MCF 10A (cell line): ENCODE data around the gene PHF10. TPM values are rescaled to one million over a fixed set of nuclear protein-coding genes. Genes with fewer than 3 reads are reported as not detected.
A peak's percentile ranks its signal among the peaks of the same experiment; 100 is the strongest.

ENCODE experiments used
- BruUV-seq: library from RNA; stranded (reverse); fragments of 400-500 nt; replicated peaks from 2 replicates; lab custom pipeline; 2021; lab: Mats Ljungman, UMichigan
- CTCF ChIA-PET: fragments of 300-600 bp; sonication (Branson Sonifier 250); formaldehyde crosslinking; extraction: SDS; loops from one replicate; lab custom pipeline; 2021; ENCODE audit warnings: antibody characterized with exemption, inconsistent platforms; lab: Yijun Ruan, JAX
- POLR2A ChIA-PET: fragments of 300-600, 350-650 bp; sonication (Branson Sonifier 250); formaldehyde crosslinking; extraction: SDS; loops from one replicate; lab custom pipeline; 2020; ENCODE audit warnings: antibody characterized with exemption, inconsistent platforms; lab: Yijun Ruan, JAX
- DNase-seq: peaks from one replicate; pipeline ENCODE4 v3.0.0-alpha.2; 2018; ENCODE audit not compliant: unreplicated experiment
- H3K27ac Mint-ChIP-seq: one replicate; pipeline ENCODE4 v1.8.0; 2022; ENCODE audit warnings: mild to moderate bottlenecking, low read depth, mixed read lengths; ENCODE audit not compliant: unreplicated experiment
- H3K27me3 Mint-ChIP-seq: one replicate; pipeline ENCODE4 v1.8.0; 2022; ENCODE audit warnings: mixed read lengths; ENCODE audit not compliant: insufficient read depth, unreplicated experiment
- H3K36me3 Mint-ChIP-seq: one replicate; pipeline ENCODE4 v1.8.0; 2022; ENCODE audit warnings: mild to moderate bottlenecking, moderate library complexity, mixed read lengths; ENCODE audit not compliant: insufficient read depth, unreplicated experiment
- H3K4me1 Mint-ChIP-seq: one replicate; pipeline ENCODE4 v1.8.0; 2022; ENCODE audit warnings: mixed read lengths; ENCODE audit not compliant: insufficient read depth, unreplicated experiment
- H3K4me3 Mint-ChIP-seq: one replicate; pipeline ENCODE4 v1.8.0; 2022; ENCODE audit warnings: mild to moderate bottlenecking, moderate library complexity, mixed read lengths; ENCODE audit not compliant: unreplicated experiment
- H3K9me3 Mint-ChIP-seq: one replicate; pipeline ENCODE4 v1.8.0; 2022; ENCODE audit warnings: mixed read lengths; ENCODE audit not compliant: unreplicated experiment
- CTCF ChIP-seq: fragments of 200-600 bp; IDR thresholded peaks from one replicate; pipeline ENCODE4 v1.8.0; 2022; ENCODE audit warnings: antibody characterized with exemption, mild to moderate bottlenecking; ENCODE audit not compliant: unreplicated experiment
- intact Hi-C: fragments of 100-400 bp; cut with micrococcal nuclease; formaldehyde crosslinking; loops from 2 replicates; pipeline ENCODE4 v1.14.1; 2022
- total RNA-seq: library from RNA; stranded (reverse); gene quantifications from 2 replicates; pipeline ENCODE4 v1.2.3, GENCODE V29; 2022

Gene PHF10
- total RNA-seq, 1 experiment from 2014 or later = 27.2 TPM

GRCh38 chr6:169726963-169727362 lies 2.7 kb upstream of the PHF10 start:
- Mint-ChIP-seq H3K4me1 (peaks cover 5% of the 10 kb centered on the region), H3K9me3 (no peaks in the 10 kb centered on the region), H3K27me3 (no peaks in the 10 kb centered on the region), H3K4me3 (no peak overlapping the region), H3K27ac (no peak overlapping the region), H3K36me3 (no peaks in the 10 kb centered on the region)
- intact Hi-C loops = no loop called here
- BruUV-seq = no TSS peak
- TF ChIP-seq CTCF = no peak
- DNase-seq = no peak
- ChIA-PET CTCF (interaction anchor here (0.6 to 0.7 kb wide), 2 partner anchors 25 to 804 kb away, joined by 3 to 8 read pairs; partner anchors contain the start of genes C6orf120 and WDR27), POLR2A (interaction anchor here (0.9 kb wide), 1 partner anchor 25 kb away, joined by 3 read pairs; the partner anchor contains the start of genes C6orf120 and WDR27)

DNA sequence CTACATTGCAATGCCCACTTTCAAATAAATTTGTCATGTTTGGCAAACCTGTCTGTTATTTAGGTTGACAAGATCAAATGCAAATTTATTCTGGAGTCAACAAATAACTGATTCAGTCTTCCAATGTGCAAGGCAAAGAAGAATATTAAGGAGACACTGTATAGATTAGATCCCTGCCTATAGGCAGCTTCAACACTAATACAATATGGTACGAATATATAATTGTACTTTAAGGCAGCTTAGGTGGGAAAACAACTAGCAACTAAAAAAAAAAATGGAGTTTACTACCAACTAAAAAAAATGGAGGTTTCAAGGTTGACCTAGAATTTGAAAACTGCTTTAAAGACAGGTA lies 1.7 kb upstream of the PHF10 start:
- no peak for TF ChIP-seq CTCF
- BruUV-seq = no TSS peak
- DNase-seq = no peak
- Mint-ChIP-seq H3K4me3 (peak overlapping the region; percentile 28), H3K27me3 (no peaks in the 10 kb centered on the region), H3K27ac (no peak overlapping the region), H3K4me1 (peaks cover 5% of the 10 kb centered on the region), H3K36me3 (no peaks in the 10 kb centered on the region), H3K9me3 (no peaks in the 10 kb centered on the region)
- POLR2A ChIA-PET = interaction anchor here (5.4 to 5.6 kb wide), 2 partner anchors 24 kb away, joined by 73 to 102 read pairs; partner anchors contain the start of genes C6orf120, DYNLT2, ERMARD and WDR27
- CTCF ChIA-PET = interaction anchor here (0.6 kb wide), 2 partner anchors 378 to 863 kb away, joined by 3 read pairs; no protein-coding TSS in a partner anchor
- intact Hi-C loops = no loop called here

GRCh38 chr6:169725125-169726048 lies 1.1 kb upstream of the PHF10 start:
- no peak overlapping the region for H3K27ac Mint-ChIP-seq
- ChIA-PET POLR2A (interaction anchor here (0.7 to 5.6 kb wide), 4 partner anchors 17 to 156 kb away, joined by 3 to 102 read pairs (median 38); partner anchors contain the start of genes C6orf120, DYNLT2, ERMARD and WDR27), CTCF (interaction anchor here (0.6 to 1.4 kb wide), 2 partner anchors 22 to 377 kb away, joined by 3 read pairs; no protein-coding TSS in a partner anchor)
- intact Hi-C loops = no loop called here
- peaks cover 5% of the 10 kb centered on the region for H3K4me1 Mint-ChIP-seq
- no peaks in the 10 kb centered on the region for H3K36me3 Mint-ChIP-seq
- BruUV-seq = no TSS peak
- no peaks in the 10 kb centered on the region for H3K27me3 Mint-ChIP-seq
- H3K4me3 Mint-ChIP-seq = peak overlapping the region; percentile 28
- peak; percentile 68 for DNase-seq
- TF ChIP-seq CTCF = no peak
- H3K9me3 Mint-ChIP-seq = no peaks in the 10 kb centered on the region

DNA sequence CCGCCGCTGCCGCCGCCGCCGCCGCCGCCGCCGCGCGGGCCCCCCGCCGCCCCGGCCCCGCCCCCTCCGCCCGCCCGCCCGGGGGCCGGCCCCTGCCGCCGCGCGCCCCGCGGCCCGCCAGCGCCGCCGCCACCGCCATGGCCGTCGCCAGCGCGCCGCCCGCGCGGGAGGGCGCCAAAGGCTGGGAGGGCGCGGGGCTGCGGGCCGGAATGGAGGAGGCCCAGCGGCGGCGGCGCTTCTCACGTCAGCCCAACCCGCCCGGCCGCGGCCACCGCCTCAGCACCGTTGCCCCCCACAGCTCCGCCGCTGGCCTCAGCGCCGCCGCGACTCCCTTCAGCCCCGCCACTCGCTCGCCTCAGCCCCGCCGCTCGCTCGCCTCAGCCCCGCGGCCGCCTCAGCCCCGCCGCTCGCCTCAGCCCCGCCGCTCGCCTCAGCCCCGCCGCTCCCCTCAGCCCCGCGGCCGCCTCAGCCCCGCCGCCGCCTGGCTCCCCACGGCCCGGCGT lies 258 bp downstream of the PHF10 start:
- CTCF ChIA-PET = no interaction called here
- H3K9me3 Mint-ChIP-seq = no peaks in the 10 kb centered on the region
- peak; percentile 26 for DNase-seq
- H3K4me1 Mint-ChIP-seq = peaks cover 9% of the 10 kb centered on the region
- no TSS peak for BruUV-seq
- no peaks in the 10 kb centered on the region for H3K27me3 Mint-ChIP-seq
- no peaks in the 10 kb centered on the region for H3K36me3 Mint-ChIP-seq
- intact Hi-C loops = loop anchor here (2.0 kb wide), 1 partner anchor 695 kb away; no protein-coding TSS in a partner anchor
- POLR2A ChIA-PET = interaction anchor here (0.7 to 5.6 kb wide), 7 partner anchors 14 to 829 kb away, joined by 3 to 102 read pairs (median 27); partner anchors contain the start of genes C6orf120, DYNLT2, ERMARD and PSMB1
- H3K27ac Mint-ChIP-seq = no peak overlapping the region
- peak overlapping the region; percentile 59 for H3K4me3 Mint-ChIP-seq
- TF ChIP-seq CTCF = no peak
